NB4 (cell line): ENCODE results near the gene ABCC10.
"Not testable (repeated sequence)": the region's sequence is repeated elsewhere in the genome, so short reads cannot be mapped to it uniquely, and the experiment has no call there.

Source experiments
- MAX ChIP-seq: IDR thresholded peaks from 2 replicates; pipeline ENCODE4 v1.6.1; 2011; ENCODE audit warnings: low read depth, low read length
- POLR2A ChIP-seq: IDR thresholded peaks from 2 replicates; pipeline ENCODE4 v1.6.1; 2011; ENCODE audit warnings: mild to moderate bottlenecking; ENCODE audit not compliant: insufficient read length; ENCODE audit errors: extremely low read depth
- TF ChIP-seq, protein P1 (sequence below): IDR thresholded peaks from one replicate; pipeline ENCODE4 v1.5.1; 2012; ENCODE audit warnings: low read depth, low read length

DNA sequence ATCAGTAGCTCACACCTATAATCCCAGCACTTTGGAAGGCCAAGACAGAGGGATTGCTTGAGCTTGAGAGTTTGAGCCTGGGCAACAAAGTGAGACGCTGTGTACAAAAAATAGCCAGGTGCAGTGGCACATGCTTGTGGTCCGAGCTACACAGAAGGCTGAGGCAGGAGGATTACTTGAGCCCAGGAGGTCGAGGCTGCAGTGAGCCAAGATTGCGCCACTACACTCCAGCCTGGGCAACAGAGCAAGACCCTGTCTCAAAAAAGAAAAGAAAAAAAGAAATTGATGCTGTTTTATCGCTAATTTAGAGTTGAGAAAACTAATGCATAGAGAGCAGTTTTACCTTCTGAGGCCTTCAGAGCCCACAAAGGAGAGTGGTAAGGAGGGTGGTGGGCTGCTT, 71.0 kb downstream of the ABCC10 start:
- TF ChIP-seq, protein P1, sequence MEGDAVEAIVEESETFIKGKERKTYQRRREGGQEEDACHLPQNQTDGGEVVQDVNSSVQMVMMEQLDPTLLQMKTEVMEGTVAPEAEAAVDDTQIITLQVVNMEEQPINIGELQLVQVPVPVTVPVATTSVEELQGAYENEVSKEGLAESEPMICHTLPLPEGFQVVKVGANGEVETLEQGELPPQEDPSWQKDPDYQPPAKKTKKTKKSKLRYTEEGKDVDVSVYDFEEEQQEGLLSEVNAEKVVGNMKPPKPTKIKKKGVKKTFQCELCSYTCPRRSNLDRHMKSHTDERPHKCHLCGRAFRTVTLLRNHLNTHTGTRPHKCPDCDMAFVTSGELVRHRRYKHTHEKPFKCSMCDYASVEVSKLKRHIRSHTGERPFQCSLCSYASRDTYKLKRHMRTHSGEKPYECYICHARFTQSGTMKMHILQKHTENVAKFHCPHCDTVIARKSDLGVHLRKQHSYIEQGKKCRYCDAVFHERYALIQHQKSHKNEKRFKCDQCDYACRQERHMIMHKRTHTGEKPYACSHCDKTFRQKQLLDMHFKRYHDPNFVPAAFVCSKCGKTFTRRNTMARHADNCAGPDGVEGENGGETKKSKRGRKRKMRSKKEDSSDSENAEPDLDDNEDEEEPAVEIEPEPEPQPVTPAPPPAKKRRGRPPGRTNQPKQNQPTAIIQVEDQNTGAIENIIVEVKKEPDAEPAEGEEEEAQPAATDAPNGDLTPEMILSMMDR, result not testable (repeated sequence)
- TF ChIP-seq POLR2A, MAX: not testable (repeated sequence)
